Transverse colon (tissue), 3 donors: Measurements from ENCODE around the gene ST8SIA5.

ENCODE experiments used
- CTCF ChIP-seq, 5 experiments: fragments of 200-600 bp in 3 of 5; fragments of 450-650 bp in 2 of 5; sonication (generic) in 3 of 5; IDR thresholded peaks; 1 replicate in 2 of 5; 2 replicates in 3 of 5; pipeline ENCODE4 v1.5.1; 2016 to 2017; ENCODE audit warnings: antibody characterized with exemption in 5 of 5, inconsistent platforms in 3 of 5, mild to moderate bottlenecking in 2 of 5, moderate library complexity in 1 of 5
- POLR2A ChIP-seq: fragments of 450-650 bp; IDR thresholded peaks from one replicate; pipeline ENCODE4 v1.6.1; 2016; ENCODE audit warnings: antibody characterized with exemption, mild to moderate bottlenecking, moderate library complexity

GRCh38 chr18:46680784-46681695, 75.8 kb downstream of the ST8SIA5 start:
- TF ChIP-seq CTCF (IDR thresholded peaks at IDR 0.05) (no peak), POLR2A (no peak)
